GM23338 (cell line): ENCODE results near the gene CCDC60. TPM values are rescaled to one million over a fixed set of nuclear protein-coding genes. Genes with fewer than 3 reads are reported as not detected.
A peak's percentile ranks its signal among the peaks of the same experiment; 100 is the strongest.

Experiments
- ATAC-seq: fragments of 200-7000 bp; cut with Tn5 transposase; 3 replicates; pipeline ENCODE4 v1.9.1; 2020
- DNase-seq: peaks from one replicate; pipeline ENCODE4 v3.0.0-alpha.2; 2015; ENCODE audit warnings: low spot score
- H2AFZ ChIP-seq: fragments of 200-600 bp; sonication (generic); 2 replicates; pipeline ENCODE4 v1.8.0; 2016; ENCODE audit warnings: antibody characterized with exemption, mild to moderate bottlenecking, moderate library complexity
- H3F3A ChIP-seq: fragments of 200-600 bp; sonication (generic); replicated peaks from 2 replicates; pipeline ENCODE4 v1.8.0; 2017; ENCODE audit warnings: antibody characterized with exemption, mixed run types, low read depth
- H3K27ac ChIP-seq: fragments of 200-600 bp; sonication (generic); 2 replicates; pipeline ENCODE4 v1.6.1; 2016; ENCODE audit warnings: low read depth
- H3K27me3 ChIP-seq: fragments of 200-600 bp; sonication (generic); 2 replicates; pipeline ENCODE4 v1.8.0; 2016; ENCODE audit warnings: mild to moderate bottlenecking, mixed run types, moderate library complexity; ENCODE audit not compliant: insufficient read depth
- H3K36me3 ChIP-seq: fragments of 200-600 bp; sonication (generic); 2 replicates; pipeline ENCODE4 v1.8.0; 2016; ENCODE audit warnings: mild to moderate bottlenecking; ENCODE audit not compliant: insufficient read depth
- H3K4me1 ChIP-seq: fragments of 200-600 bp; sonication (generic); 2 replicates; pipeline ENCODE4 v1.8.0; 2016; ENCODE audit warnings: mild to moderate bottlenecking, moderate library complexity; ENCODE audit not compliant: insufficient read depth
- H3K4me2 ChIP-seq: fragments of 200-600 bp; sonication (generic); 2 replicates; pipeline ENCODE4 v1.7.1; 2017; ENCODE audit warnings: mixed run types
- H3K4me3 ChIP-seq: fragments of 200-600 bp; sonication (generic); 2 replicates; pipeline ENCODE4 v1.6.1; 2016; ENCODE audit warnings: mixed run types
- H3K79me2 ChIP-seq: fragments of 200-600 bp; sonication (generic); replicated peaks from 2 replicates; pipeline ENCODE4 v1.8.0; 2017; ENCODE audit warnings: mild to moderate bottlenecking; ENCODE audit not compliant: insufficient read depth
- H3K9me2 ChIP-seq: fragments of 200-600 bp; sonication (generic); 2 replicates; pipeline ENCODE4 v1.8.0; 2017; ENCODE audit not compliant: insufficient read depth
- H4K20me1 ChIP-seq: fragments of 200-600 bp; sonication (generic); replicated peaks from 2 replicates; pipeline ENCODE4 v1.8.0; 2017; ENCODE audit warnings: mild to moderate bottlenecking; ENCODE audit not compliant: insufficient read depth
- H3K27ac Mint-ChIP-seq: 2 replicates; pipeline ENCODE4 v1.8.0; 2020; ENCODE audit warnings: inconsistent platforms, mild to moderate bottlenecking, moderate library complexity, mixed read lengths
- H3K27me3 Mint-ChIP-seq: 3 replicates; pipeline ENCODE4 v1.8.0; 2022; ENCODE audit warnings: low read depth, mild to moderate bottlenecking, moderate library complexity, mixed read lengths, inconsistent platforms; ENCODE audit not compliant: insufficient read depth, poor library complexity
- H3K36me3 Mint-ChIP-seq: 3 replicates; pipeline ENCODE4 v1.8.0; 2021; ENCODE audit warnings: low read depth, mild to moderate bottlenecking, inconsistent platforms, moderate library complexity, mixed read lengths
- H3K4me1 Mint-ChIP-seq: 3 replicates; pipeline ENCODE4 v1.8.0; 2020; ENCODE audit warnings: mild to moderate bottlenecking, inconsistent platforms, mixed read lengths
- H3K4me3 Mint-ChIP-seq: 3 replicates; pipeline ENCODE4 v1.8.0; 2021; ENCODE audit warnings: moderate library complexity, mild to moderate bottlenecking, inconsistent platforms, mixed read lengths
- H3K9me3 Mint-ChIP-seq: 3 replicates; pipeline ENCODE4 v1.8.0; 2020; ENCODE audit warnings: moderate library complexity, mild to moderate bottlenecking, inconsistent platforms, mixed read lengths
- CREB1 ChIP-seq: fragments of 250-450 bp; sonication (Bioruptor Pico); IDR thresholded peaks from 2 replicates; pipeline ENCODE4 v1.5.0; 2020; ENCODE audit warnings: low read depth, mild to moderate bottlenecking, moderate library complexity
- JUNB ChIP-seq: IDR thresholded peaks from one replicate; pipeline ENCODE4 v1.6.1; 2016; ENCODE audit warnings: antibody characterized with exemption; ENCODE audit not compliant: unreplicated experiment
- POLR2AphosphoS5 ChIP-seq: IDR thresholded peaks from 2 replicates; pipeline ENCODE4 v1.6.1; 2016; ENCODE audit warnings: antibody characterized with exemption, low read depth
- STAT1 ChIP-seq: IDR thresholded peaks from one replicate; pipeline ENCODE4 v1.6.1; 2016; ENCODE audit warnings: antibody characterized with exemption; ENCODE audit not compliant: unreplicated experiment
- ZNF114 ChIP-seq: fragments of 250-450 bp; sonication (Bioruptor Pico); IDR thresholded peaks from 2 replicates; pipeline ENCODE4 v1.5.0; 2020; ENCODE audit warnings: mild to moderate bottlenecking, moderate library complexity
- ZNF331 ChIP-seq: fragments of 250-450 bp; sonication (Bioruptor Pico); IDR thresholded peaks from 2 replicates; pipeline ENCODE4 v1.5.0; 2020; ENCODE audit warnings: low read depth, mild to moderate bottlenecking, moderate library complexity
- polyA plus RNA-seq: library from polyadenylated mRNA; unstranded; fragments of >200 nt; fragmentation: Nextera tagmentation; extraction: Ambion mirVana; gene quantifications from 2 replicates; pipeline ENCODE4 v1.2.1, GENCODE V29; 2016
- total RNA-seq: library from RNA; depleted of rRNA; stranded (reverse); fragments of >200 nt; shearing (Covaris generic); gene quantifications from 2 replicates; pipeline ENCODE4 v1.2.3, GENCODE V29; 2014
- TF ChIP-seq, protein P1 (sequence below): IDR thresholded peaks from 2 replicates; pipeline ENCODE4 v1.6.1; 2016; ENCODE audit warnings: antibody characterized with exemption
- TF ChIP-seq, protein P2 (sequence below): fragments of 250-450 bp; sonication (Bioruptor Pico); IDR thresholded peaks from 2 replicates; pipeline ENCODE4 v1.5.0; 2020; ENCODE audit warnings: mild to moderate bottlenecking, moderate library complexity

The CCDC60 gene
- total and polyA plus RNA-seq, 2 experiments from 2014 or later, result 0.53 TPM; not detected in 1

DNA sequence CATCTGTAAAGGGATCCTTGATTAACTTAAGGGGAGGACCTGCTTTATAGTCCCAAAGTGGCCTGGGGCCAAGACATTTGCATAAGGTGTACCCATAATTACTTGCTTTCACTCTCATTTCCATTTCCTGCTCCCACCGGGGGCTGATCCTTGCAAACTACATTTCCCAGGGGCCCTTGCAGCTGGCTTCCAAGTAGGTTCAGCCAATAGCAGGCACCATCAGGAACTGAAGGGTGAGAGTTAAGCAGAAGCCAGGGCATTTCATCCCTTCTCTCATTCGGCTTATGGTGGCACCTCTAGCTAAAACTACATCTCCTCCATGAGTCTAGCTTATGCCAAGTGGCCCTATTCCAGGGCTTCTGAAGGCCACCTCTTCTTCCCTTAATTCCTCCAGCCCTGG, 88.8 kb downstream of the CCDC60 start:
- Mint-ChIP-seq H3K4me1 (peaks cover 4% of the 10 kb centered on the region; the same call in 2 of the 3 replicates), H3K27me3 (peaks cover 5% of the 10 kb centered on the region), H3K27ac (no peak overlapping the region), H3K36me3 (no peaks in the 10 kb centered on the region), H3K4me3 (no peak overlapping the region), H3K9me3 (no peaks in the 10 kb centered on the region)
- Histone ChIP-seq H2AFZ (peak overlapping the region; percentile 52; the same call in 1 of the 2 replicates), H3F3A (no peaks in the 10 kb centered on the region), H3K27ac (no peak overlapping the region), H3K4me3 (no peak overlapping the region), H3K9me2 (no peaks in the 10 kb centered on the region), H3K27me3 (no peaks in the 10 kb centered on the region), H3K79me2 (no peaks in the 10 kb centered on the region), H3K36me3 (no peaks in the 10 kb centered on the region), H4K20me1 (no peaks in the 10 kb centered on the region), H3K4me2 (no peak overlapping the region), H3K4me1 (no peaks in the 10 kb centered on the region)
- TF ChIP-seq, protein P1, sequence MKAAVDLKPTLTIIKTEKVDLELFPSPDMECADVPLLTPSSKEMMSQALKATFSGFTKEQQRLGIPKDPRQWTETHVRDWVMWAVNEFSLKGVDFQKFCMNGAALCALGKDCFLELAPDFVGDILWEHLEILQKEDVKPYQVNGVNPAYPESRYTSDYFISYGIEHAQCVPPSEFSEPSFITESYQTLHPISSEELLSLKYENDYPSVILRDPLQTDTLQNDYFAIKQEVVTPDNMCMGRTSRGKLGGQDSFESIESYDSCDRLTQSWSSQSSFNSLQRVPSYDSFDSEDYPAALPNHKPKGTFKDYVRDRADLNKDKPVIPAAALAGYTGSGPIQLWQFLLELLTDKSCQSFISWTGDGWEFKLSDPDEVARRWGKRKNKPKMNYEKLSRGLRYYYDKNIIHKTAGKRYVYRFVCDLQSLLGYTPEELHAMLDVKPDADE, result peak; percentile 74; the same call in 1 of the 2 replicates
- TF ChIP-seq ZNF114 (CRISPR knock-in tag) (no peak), ZNF331 (CRISPR knock-in tag) (no peak), JUNB (no peak), CREB1 (CRISPR knock-in tag) (no peak), POLR2AphosphoS5 (0 out of 2 replicates have a peak, but pooled peaks have one; percentile 27), STAT1 (no peak)
- TF ChIP-seq, protein P2, sequence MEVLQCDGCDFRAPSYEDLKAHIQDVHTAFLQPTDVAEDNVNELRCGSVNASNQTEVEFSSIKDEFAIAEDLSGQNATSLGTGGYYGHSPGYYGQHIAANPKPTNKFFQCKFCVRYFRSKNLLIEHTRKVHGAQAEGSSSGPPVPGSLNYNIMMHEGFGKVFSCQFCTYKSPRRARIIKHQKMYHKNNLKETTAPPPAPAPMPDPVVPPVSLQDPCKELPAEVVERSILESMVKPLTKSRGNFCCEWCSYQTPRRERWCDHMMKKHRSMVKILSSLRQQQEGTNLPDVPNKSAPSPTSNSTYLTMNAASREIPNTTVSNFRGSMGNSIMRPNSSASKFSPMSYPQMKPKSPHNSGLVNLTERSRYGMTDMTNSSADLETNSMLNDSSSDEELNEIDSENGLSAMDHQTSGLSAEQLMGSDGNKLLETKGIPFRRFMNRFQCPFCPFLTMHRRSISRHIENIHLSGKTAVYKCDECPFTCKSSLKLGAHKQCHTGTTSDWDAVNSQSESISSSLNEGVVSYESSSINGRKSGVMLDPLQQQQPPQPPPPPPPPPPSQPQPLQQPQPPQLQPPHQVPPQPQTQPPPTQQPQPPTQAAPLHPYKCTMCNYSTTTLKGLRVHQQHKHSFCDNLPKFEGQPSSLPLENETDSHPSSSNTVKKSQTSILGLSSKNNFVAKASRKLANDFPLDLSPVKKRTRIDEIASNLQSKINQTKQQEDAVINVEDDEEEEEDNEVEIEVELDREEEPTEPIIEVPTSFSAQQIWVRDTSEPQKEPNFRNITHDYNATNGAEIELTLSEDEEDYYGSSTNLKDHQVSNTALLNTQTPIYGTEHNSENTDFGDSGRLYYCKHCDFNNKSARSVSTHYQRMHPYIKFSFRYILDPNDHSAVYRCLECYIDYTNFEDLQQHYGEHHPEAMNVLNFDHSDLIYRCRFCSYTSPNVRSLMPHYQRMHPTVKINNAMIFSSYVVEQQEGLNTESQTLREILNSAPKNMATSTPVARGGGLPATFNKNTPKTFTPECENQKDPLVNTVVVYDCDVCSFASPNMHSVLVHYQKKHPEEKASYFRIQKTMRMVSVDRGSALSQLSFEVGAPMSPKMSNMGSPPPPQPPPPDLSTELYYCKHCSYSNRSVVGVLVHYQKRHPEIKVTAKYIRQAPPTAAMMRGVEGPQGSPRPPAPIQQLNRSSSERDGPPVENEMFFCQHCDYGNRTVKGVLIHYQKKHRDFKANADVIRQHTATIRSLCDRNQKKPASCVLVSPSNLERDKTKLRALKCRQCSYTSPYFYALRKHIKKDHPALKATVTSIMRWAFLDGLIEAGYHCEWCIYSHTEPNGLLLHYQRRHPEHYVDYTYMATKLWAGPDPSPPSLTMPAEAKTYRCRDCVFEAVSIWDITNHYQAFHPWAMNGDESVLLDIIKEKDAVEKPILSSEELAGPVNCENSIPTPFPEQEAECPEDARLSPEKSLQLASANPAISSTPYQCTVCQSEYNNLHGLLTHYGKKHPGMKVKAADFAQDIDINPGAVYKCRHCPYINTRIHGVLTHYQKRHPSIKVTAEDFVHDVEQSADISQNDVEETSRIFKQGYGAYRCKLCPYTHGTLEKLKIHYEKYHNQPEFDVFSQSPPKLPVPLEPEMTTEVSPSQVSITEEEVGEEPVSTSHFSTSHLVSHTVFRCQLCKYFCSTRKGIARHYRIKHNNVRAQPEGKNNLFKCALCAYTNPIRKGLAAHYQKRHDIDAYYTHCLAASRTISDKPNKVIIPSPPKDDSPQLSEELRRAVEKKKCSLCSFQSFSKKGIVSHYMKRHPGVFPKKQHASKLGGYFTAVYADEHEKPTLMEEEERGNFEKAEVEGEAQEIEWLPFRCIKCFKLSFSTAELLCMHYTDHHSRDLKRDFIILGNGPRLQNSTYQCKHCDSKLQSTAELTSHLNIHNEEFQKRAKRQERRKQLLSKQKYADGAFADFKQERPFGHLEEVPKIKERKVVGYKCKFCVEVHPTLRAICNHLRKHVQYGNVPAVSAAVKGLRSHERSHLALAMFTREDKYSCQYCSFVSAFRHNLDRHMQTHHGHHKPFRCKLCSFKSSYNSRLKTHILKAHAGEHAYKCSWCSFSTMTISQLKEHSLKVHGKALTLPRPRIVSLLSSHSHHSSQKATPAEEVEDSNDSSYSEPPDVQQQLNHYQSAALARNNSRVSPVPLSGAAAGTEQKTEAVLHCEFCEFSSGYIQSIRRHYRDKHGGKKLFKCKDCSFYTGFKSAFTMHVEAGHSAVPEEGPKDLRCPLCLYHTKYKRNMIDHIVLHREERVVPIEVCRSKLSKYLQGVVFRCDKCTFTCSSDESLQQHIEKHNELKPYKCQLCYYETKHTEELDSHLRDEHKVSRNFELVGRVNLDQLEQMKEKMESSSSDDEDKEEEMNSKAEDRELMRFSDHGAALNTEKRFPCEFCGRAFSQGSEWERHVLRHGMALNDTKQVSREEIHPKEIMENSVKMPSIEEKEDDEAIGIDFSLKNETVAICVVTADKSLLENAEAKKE (CRISPR knock-in tag), result no peak
- peak; percentile 89 for DNase-seq
- peak; percentile 100 for ATAC-seq
